ENCODE results near the gene ZC3HAV1L.

DNA sequence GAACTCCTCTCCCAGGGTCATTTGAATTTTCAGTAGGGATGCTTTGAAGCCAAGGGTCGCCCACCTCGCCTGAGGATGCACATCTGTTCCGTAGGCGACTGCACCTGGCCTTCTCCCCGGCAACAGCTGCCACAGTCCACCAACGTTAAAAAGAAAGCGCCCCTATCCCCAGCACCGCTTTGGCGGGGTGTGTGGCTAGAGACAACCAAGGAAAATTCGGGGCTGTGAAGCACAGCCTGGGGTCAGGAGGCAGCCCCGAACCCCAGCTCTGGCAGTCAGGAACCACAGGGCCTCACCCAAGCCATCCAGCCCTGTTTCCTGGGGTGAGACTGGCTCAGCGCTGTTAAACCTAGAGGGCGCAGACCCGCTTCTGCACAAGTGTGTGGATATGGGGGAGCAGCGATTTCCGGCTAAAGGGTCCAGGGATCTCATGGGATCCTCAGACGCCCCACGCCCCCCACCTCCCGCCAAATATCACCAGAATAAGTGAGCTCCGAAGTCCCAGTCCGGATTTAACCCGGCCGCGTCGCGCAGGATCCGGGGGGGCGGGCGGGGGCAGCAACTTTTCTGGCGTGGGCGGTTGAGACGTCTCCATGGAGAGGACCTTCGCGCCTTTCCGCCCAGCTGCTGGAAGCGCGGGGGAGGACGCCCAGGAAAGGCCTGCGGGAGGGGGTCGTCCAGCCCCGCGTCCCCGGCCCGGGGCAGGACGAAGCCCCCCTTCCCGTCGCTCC, 822 bp downstream of the ZC3HAV1L start:
- no peak for TF ChIP-seq OSR1 (CRISPR knock-in tag; IDR thresholded peaks at IDR 0.05)
- TF ChIP-seq, protein P1, sequence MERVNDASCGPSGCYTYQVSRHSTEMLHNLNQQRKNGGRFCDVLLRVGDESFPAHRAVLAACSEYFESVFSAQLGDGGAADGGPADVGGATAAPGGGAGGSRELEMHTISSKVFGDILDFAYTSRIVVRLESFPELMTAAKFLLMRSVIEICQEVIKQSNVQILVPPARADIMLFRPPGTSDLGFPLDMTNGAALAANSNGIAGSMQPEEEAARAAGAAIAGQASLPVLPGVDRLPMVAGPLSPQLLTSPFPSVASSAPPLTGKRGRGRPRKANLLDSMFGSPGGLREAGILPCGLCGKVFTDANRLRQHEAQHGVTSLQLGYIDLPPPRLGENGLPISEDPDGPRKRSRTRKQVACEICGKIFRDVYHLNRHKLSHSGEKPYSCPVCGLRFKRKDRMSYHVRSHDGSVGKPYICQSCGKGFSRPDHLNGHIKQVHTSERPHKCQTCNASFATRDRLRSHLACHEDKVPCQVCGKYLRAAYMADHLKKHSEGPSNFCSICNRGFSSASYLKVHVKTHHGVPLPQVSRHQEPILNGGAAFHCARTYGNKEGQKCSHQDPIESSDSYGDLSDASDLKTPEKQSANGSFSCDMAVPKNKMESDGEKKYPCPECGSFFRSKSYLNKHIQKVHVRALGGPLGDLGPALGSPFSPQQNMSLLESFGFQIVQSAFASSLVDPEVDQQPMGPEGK (CRISPR knock-in tag; IDR thresholded peaks at IDR 0.05; ENCODE audit: borderline replicate concordance), result no peak; the same call in 1 of the 2 replicates
- TF ChIP-seq, protein P2, sequence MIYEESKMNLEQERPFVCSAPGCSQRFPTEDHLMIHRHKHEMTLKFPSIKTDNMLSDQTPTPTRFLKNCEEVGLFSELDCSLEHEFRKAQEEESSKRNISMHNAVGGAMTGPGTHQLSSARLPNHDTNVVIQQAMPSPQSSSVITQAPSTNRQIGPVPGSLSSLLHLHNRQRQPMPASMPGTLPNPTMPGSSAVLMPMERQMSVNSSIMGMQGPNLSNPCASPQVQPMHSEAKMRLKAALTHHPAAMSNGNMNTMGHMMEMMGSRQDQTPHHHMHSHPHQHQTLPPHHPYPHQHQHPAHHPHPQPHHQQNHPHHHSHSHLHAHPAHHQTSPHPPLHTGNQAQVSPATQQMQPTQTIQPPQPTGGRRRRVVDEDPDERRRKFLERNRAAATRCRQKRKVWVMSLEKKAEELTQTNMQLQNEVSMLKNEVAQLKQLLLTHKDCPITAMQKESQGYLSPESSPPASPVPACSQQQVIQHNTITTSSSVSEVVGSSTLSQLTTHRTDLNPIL (CRISPR knock-in tag; IDR thresholded peaks at IDR 0.05; ENCODE audit: low read depth), result no peak
- TF ChIP-seq ZNF565 (CRISPR knock-in tag; conservative IDR thresholded peaks at IDR 0.05; ENCODE audit: low read depth), result no peak
- TF ChIP-seq, protein P3, sequence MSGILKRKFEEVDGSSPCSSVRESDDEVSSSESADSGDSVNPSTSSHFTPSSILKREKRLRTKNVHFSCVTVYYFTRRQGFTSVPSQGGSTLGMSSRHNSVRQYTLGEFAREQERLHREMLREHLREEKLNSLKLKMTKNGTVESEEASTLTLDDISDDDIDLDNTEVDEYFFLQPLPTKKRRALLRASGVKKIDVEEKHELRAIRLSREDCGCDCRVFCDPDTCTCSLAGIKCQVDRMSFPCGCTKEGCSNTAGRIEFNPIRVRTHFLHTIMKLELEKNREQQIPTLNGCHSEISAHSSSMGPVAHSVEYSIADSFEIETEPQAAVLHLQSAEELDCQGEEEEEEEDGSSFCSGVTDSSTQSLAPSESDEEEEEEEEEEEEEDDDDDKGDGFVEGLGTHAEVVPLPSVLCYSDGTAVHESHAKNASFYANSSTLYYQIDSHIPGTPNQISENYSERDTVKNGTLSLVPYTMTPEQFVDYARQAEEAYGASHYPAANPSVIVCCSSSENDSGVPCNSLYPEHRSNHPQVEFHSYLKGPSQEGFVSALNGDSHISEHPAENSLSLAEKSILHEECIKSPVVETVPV (CRISPR knock-in tag; IDR thresholded peaks at IDR 0.05), result no peak
